Measurements from ENCODE around the gene GPR39.

DNA sequence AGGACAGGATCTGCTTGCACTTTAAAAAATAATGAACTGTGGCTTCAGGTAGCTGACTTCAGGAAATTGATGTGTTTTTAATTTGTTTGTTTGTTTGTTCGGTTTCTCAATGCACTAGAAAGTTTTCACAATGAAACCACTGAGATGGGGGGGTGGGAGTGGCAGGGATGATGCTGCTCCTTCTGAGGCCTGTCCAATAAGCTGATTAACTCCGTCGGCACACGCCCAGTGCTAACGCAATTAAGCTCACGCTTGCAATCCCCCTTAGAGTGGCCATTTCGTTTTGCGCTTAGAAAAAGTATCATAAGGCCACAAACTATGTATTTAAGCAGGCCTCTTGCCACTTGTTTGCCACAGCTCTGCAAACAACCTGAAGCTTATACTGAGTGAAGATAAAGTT lies 12.5 kb upstream of the GPR39 start:
- TF ChIP-seq CTCF (IDR thresholded peaks at IDR 0.05; ENCODE audit: low read depth, low read length, poor library complexity, severe bottlenecking) (no peak), EZH2phosphoT487 (IDR thresholded peaks at IDR 0.05; ENCODE audit: borderline replicate concordance, low read length) (no peak)
